ENCODE measurements around the gene GRIK1.

DNA sequence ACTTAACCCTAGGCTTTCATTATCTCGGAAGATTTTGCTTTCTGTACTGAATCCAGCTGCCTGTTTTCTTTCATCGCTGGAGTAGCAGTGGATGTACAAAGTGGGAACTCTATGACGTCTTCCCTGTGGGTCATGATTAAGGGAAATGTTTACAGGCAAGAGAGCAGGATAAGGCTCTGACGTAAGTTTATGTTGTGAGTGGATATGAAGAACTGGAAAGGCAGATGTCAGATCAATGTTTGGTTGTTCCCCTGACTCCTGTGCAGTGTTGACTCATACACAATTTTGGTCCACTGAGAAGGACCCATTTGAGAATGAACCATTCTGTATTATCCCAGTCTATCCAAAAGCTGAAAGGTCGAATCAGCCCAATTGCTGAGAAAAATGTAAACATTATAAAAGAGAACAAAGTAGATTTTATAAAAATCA is 292.4 kb downstream of the GRIK1 start:
- TF ChIP-seq POLR2AphosphoS5 (IDR thresholded peaks at IDR 0.05; ENCODE audit: low read depth, low read length) (no peak), POLR2A (IDR thresholded peaks at IDR 0.05; ENCODE audit: low read depth, low read length) (no peak)
